ENCODE measurements around the gene ABCA4.

- TF ChIP-seq REST (IDR thresholded peaks at IDR 0.05; ENCODE audit: insufficient read depth in 1 of 2, low read depth in 2 of 2, low read length in 2 of 2) = no peak
- no peak for TF ChIP-seq POLR2AphosphoS5 (IDR thresholded peaks at IDR 0.05; ENCODE audit: low read depth, low read length)
- no peak for TF ChIP-seq SIN3A (IDR thresholded peaks at IDR 0.05; ENCODE audit: borderline replicate concordance, insufficient read depth, low read length)
These were observed 82.4 kb downstream of the ABCA4 start for GRCh38 chr1:94038511-94038910.

All from PFSK-1 (cell line).